Esophagus squamous epithelium (tissue), 5 donors: ENCODE data around the gene RNGTT. TPM values are rescaled to one million over a fixed set of nuclear protein-coding genes. Genes with fewer than 3 reads are reported as not detected.

Experiments used
- DNase-seq: peaks from one replicate; lab custom pipeline; 2025; lab: John Stamatoyannopoulos, UW
- H3K27ac ChIP-seq, 4 donors: fragments of 200-600 bp; sonication (generic); one replicate each; pipeline ENCODE4 v1.5.1; 2016 to 2019; ENCODE audit warnings: mild to moderate bottlenecking in 1 of 4
- H3K27me3 ChIP-seq, 4 donors: fragments of 200-600 bp; sonication (generic); 1 replicate in 3 of 4; 2 replicates in 1 of 4; pipeline versions ENCODE4 v1.5.1 to v1.6.0; 2017 to 2021; ENCODE audit warnings: antibody characterized with exemption in 1 of 4
- H3K36me3 ChIP-seq, 3 donors: fragments of 200-600 bp; sonication (generic); one replicate each; pipeline ENCODE4 v1.5.1; 2016 to 2019
- H3K4me1 ChIP-seq, 3 donors: fragments of 200-600 bp; sonication (generic); one replicate each; pipeline ENCODE4 v1.5.1; 2017 to 2019
- H3K4me3 ChIP-seq, 4 donors: fragments of 200-600 bp; sonication (generic); 1 replicate in 3 of 4; 2 replicates in 1 of 4; pipeline ENCODE4 v1.5.1; 2016 to 2019; ENCODE audit warnings: mild to moderate bottlenecking in 2 of 4, moderate library complexity in 1 of 4
- H3K9me3 ChIP-seq, 3 donors: fragments of 200-600 bp; sonication (generic); one replicate each; pipeline ENCODE4 v1.5.1; 2016 to 2019
- CTCF ChIP-seq, 6 experiments: fragments of 450-650 bp in 4 of 6; fragments of 200-600 bp in 2 of 6; sonication (generic) in 2 of 6; IDR thresholded peaks; one replicate each; pipeline ENCODE4 v1.5.1; 2016 to 2019; ENCODE audit warnings: antibody characterized with exemption in 6 of 6, mild to moderate bottlenecking in 4 of 6, moderate library complexity in 4 of 6
- POLR2A ChIP-seq, 4 donors: fragments of 450-650 bp; IDR thresholded peaks; one replicate each; pipeline ENCODE4 v1.6.1; 2017; ENCODE audit warnings: antibody characterized with exemption in 4 of 4, mild to moderate bottlenecking in 4 of 4, moderate library complexity in 3 of 4
- WGBS, 2 donors: methylation state at CpG; one replicate each; pipeline ENCODE4 v1.1.5; 2018; 5-methylcytosine and 5-hydroxymethylcytosine counted together
- intact Hi-C: fragments of 100-400 bp; cut with DNase I; formaldehyde crosslinking; loops from one replicate; pipeline ENCODE4 v1.15.0; 2022
- total RNA-seq, 4 donors: library from RNA; depleted of rRNA; stranded (reverse); fragments of >200 nt; gene quantifications; one replicate each; pipeline ENCODE4 v1.1.0, GENCODE V29; 2016
- donor health status: DM: yes; HTN: yes; CAD: no.

The RNGTT gene
- total RNA-seq, 4 donors from 2014 or later, result 8.3 to 22.3 (median 18.3) TPM

GRCh38 chr6:88575536-88575935, 387.9 kb downstream of the RNGTT start:
- WGBS, 2 donors, result 66 to 76% methylated on average over 6 of the region's 6 CpGs
- no peak for DNase-seq
- Histone ChIP-seq H3K9me3 (no peaks in the 10 kb centered on the region), H3K27me3 (no peaks in the 10 kb centered on the region), H3K4me1 (no peaks in the 10 kb centered on the region), H3K4me3 (no peak overlapping the region), H3K27ac (no peak overlapping the region), H3K36me3 (no peaks in the 10 kb centered on the region)
- intact Hi-C loops, result no loop called here
- TF ChIP-seq CTCF (IDR thresholded peaks at IDR 0.05), result no peak
- TF ChIP-seq POLR2A (IDR thresholded peaks at IDR 0.05), result no peak

- 82 to 84% methylated on average over 4 to 5 of the region's 5 CpGs for WGBS, 2 donors
- Histone ChIP-seq H3K36me3 (no peaks in the 10 kb centered on the region), H3K4me3 (no peak overlapping the region), H3K27me3 (no peaks in the 10 kb centered on the region), H3K9me3 (no peaks in the 10 kb centered on the region), H3K27ac (no peak overlapping the region), H3K4me1 (no peaks in the 10 kb centered on the region)
- DNase-seq, result no peak
- TF ChIP-seq CTCF (IDR thresholded peaks at IDR 0.05), result no peak
- intact Hi-C loops, result no loop called here
Observed at GRCh38 chr6:88574651-88575050, 388.8 kb downstream of the RNGTT start.

DNA sequence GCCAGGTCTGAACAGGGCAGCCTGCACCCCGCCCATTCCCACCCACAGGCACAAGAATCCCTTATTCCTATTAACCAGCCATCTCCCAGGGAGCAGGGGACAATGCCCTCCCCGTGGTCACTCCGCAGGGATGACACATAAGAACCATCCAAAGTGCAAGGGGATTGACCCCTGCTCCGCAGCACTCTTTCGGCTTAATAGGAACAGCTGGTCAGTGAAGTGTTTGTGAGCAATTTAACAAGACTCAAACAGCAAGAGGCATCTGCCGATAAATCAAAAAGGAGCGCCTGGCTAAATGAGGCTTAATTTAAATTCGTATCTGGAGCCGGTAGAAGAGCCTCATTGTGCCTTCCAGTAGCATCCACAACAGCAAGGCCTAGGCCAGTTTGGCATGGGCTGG, 389.4 kb downstream of the RNGTT start:
- no peaks in the 10 kb centered on the region for H3K4me1 ChIP-seq
- TF ChIP-seq CTCF (IDR thresholded peaks at IDR 0.05), result no peak
- TF ChIP-seq POLR2A (IDR thresholded peaks at IDR 0.05), result no peak
- H3K27me3 ChIP-seq, result no peaks in the 10 kb centered on the region
- H3K36me3 ChIP-seq, result no peaks in the 10 kb centered on the region
- WGBS, 2 donors, result 65 to 74% methylated on average over 6 to 8 of the region's 9 CpGs
- no peak overlapping the region for H3K27ac ChIP-seq
- no peak overlapping the region for H3K4me3 ChIP-seq
- H3K9me3 ChIP-seq, result no peaks in the 10 kb centered on the region
- intact Hi-C loops, result no loop called here
- no peak for DNase-seq

GRCh38 chr6:88573561-88573960, 389.9 kb downstream of the RNGTT start:
- TF ChIP-seq POLR2A (IDR thresholded peaks at IDR 0.05) (no peak), CTCF (IDR thresholded peaks at IDR 0.05) (no peak)
- no peaks in the 10 kb centered on the region for H3K4me1 ChIP-seq
- no peak for DNase-seq

GRCh38 chr6:88572449-88573139, 390.8 kb downstream of the RNGTT start:
- no peaks in the 10 kb centered on the region for H3K27me3 ChIP-seq
- no peak overlapping the region for H3K27ac ChIP-seq
- intact Hi-C loops, result no loop called here
- no peaks in the 10 kb centered on the region for H3K36me3 ChIP-seq
- H3K9me3 ChIP-seq, result no peaks in the 10 kb centered on the region
- no peak overlapping the region for H3K4me3 ChIP-seq
- no peak for DNase-seq
- TF ChIP-seq CTCF (IDR thresholded peaks at IDR 0.05) (no peak), POLR2A (IDR thresholded peaks at IDR 0.05) (no peak)
- H3K4me1 ChIP-seq, result no peaks in the 10 kb centered on the region
- WGBS, 2 donors, result 30 to 33% methylated on average over 3 of the region's 3 CpGs

More at GRCh38 chr6:88573561-88573960, 389.9 kb downstream of the RNGTT start:
- no peaks in the 10 kb centered on the region for H3K9me3 ChIP-seq
- no peak overlapping the region for H3K4me3 ChIP-seq
- H3K27me3 ChIP-seq, result no peaks in the 10 kb centered on the region
- WGBS, 2 donors, result 42 to 57% methylated on average over 1 to 2 of the region's 3 CpGs
- no peak overlapping the region for H3K27ac ChIP-seq
- intact Hi-C loops, result no loop called here
- H3K36me3 ChIP-seq, result no peaks in the 10 kb centered on the region
